Keratinocyte (primary cell): ENCODE measurements around the gene LAMB1.

Experiments used
- EZH2 ChIP-seq: IDR thresholded peaks from one replicate; pipeline ENCODE4 v1.6.1; 2012; ENCODE audit warnings: inconsistent platforms, mild to moderate bottlenecking, low read length, moderate library complexity
- TF ChIP-seq, protein P1 (sequence below), 3 experiments: IDR thresholded peaks in 1 of 3; conservative IDR thresholded peaks in 1 of 3; optimal IDR thresholded peaks in 1 of 3; 2 replicates in 2 of 3; 3 replicates in 1 of 3; pipeline versions ENCODE3 to v1.5.1; 2011; ENCODE audit warnings: low read length in 3 of 3, mild to moderate bottlenecking in 3 of 3, moderate library complexity in 2 of 3, control low read depth in 1 of 3, inconsistent platforms in 1 of 3; ENCODE audit not compliant: insufficient read depth in 2 of 3; ENCODE audit errors: extremely low read depth in 1 of 3

DNA sequence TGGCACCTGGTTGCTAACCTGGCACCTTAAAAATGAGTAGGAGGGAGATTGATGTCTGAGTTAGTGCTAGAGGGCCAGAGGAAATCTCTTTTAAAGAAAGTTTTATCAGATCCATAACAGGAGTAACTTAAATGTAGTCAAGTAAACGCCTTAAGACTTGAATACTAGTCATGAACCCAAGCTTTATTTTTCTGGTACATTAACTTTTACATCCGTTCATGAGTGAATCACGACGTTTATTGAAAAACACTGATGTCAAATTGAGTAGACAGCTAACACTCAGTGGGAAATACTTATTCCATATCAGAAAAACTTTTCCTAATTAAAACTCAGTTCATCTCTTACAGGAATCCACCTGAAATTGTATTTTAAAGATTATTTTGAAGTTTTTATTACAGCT lies 6.9 kb upstream of the LAMB1 start:
- TF ChIP-seq, protein P1, sequence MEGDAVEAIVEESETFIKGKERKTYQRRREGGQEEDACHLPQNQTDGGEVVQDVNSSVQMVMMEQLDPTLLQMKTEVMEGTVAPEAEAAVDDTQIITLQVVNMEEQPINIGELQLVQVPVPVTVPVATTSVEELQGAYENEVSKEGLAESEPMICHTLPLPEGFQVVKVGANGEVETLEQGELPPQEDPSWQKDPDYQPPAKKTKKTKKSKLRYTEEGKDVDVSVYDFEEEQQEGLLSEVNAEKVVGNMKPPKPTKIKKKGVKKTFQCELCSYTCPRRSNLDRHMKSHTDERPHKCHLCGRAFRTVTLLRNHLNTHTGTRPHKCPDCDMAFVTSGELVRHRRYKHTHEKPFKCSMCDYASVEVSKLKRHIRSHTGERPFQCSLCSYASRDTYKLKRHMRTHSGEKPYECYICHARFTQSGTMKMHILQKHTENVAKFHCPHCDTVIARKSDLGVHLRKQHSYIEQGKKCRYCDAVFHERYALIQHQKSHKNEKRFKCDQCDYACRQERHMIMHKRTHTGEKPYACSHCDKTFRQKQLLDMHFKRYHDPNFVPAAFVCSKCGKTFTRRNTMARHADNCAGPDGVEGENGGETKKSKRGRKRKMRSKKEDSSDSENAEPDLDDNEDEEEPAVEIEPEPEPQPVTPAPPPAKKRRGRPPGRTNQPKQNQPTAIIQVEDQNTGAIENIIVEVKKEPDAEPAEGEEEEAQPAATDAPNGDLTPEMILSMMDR (optimal IDR thresholded peaks at IDR 0.05 in 1 of 3, IDR thresholded peaks at IDR 0.05 in 1 of 3, conservative IDR thresholded peaks at IDR 0.05 in 1 of 3; ENCODE audit: extremely low read depth in 1 of 3, insufficient read depth in 2 of 3, low read length in 3 of 3), result no peak
- no peak for TF ChIP-seq EZH2
